Trophoblast cell (in vitro differentiated cells and primary cell): Measurements from ENCODE around the gene SLC16A2.

Experiments
- DNase-seq, 2 donors: peaks; one replicate each; pipeline ENCODE4 v3.0.0-alpha.2; 2016
- H2AFZ ChIP-seq: 2 replicates; pipeline ENCODE4 v1.6.1; 2013; ENCODE audit warnings: low read length, moderate library complexity, mild to moderate bottlenecking; ENCODE audit not compliant: insufficient read depth, poor library complexity
- H2AK5ac ChIP-seq: 2 replicates; pipeline ENCODE4 v1.6.1; 2013; ENCODE audit warnings: mild to moderate bottlenecking, low read length
- H2BK120ac ChIP-seq: 2 replicates; pipeline ENCODE4 v1.6.1; 2013; ENCODE audit warnings: low read length, mild to moderate bottlenecking, moderate library complexity; ENCODE audit not compliant: insufficient read depth, poor library complexity
- H2BK12ac ChIP-seq: 2 replicates; pipeline ENCODE4 v1.6.1; 2013; ENCODE audit warnings: mild to moderate bottlenecking, low read length, moderate library complexity
- H2BK5ac ChIP-seq: 2 replicates; pipeline ENCODE4 v1.6.1; 2013; ENCODE audit warnings: low read length, low read depth, moderate library complexity, mild to moderate bottlenecking; ENCODE audit not compliant: poor library complexity
- H3K14ac ChIP-seq: 2 replicates; pipeline ENCODE4 v1.6.1; 2013; ENCODE audit warnings: mild to moderate bottlenecking, low read length
- H3K18ac ChIP-seq: 2 replicates; pipeline ENCODE4 v1.6.1; 2013; ENCODE audit warnings: mild to moderate bottlenecking, low read length
- H3K23ac ChIP-seq: 2 replicates; pipeline ENCODE4 v1.6.1; 2013; ENCODE audit warnings: low read length
- H3K27ac ChIP-seq: 2 replicates; pipeline ENCODE4 v1.5.1; 2013; ENCODE audit warnings: low read depth, mild to moderate bottlenecking, inconsistent platforms, low read length, moderate library complexity
- H3K27me3 ChIP-seq: 2 replicates; pipeline ENCODE4 v1.6.1; 2013; ENCODE audit warnings: inconsistent platforms, mild to moderate bottlenecking, low read length, moderate library complexity; ENCODE audit not compliant: insufficient read depth
- H3K36me3 ChIP-seq, 2 experiments: 1 replicate in 1 of 2; 2 replicates in 1 of 2; pipeline ENCODE4 v1.6.1; 2013; ENCODE audit warnings: low read length in 2 of 2, mild to moderate bottlenecking in 2 of 2, moderate library complexity in 1 of 2; ENCODE audit not compliant: insufficient read depth in 2 of 2, control insufficient read depth in 1 of 2
- H3K4ac ChIP-seq: 2 replicates; pipeline ENCODE4 v1.6.1; 2013; ENCODE audit warnings: low read depth, mild to moderate bottlenecking, low read length, moderate library complexity
- H3K4me1 ChIP-seq, 2 experiments: 1 replicate in 1 of 2; 2 replicates in 1 of 2; pipeline ENCODE4 v1.6.1; 2013; ENCODE audit warnings: low read length in 2 of 2, mild to moderate bottlenecking in 2 of 2, moderate library complexity in 1 of 2; ENCODE audit not compliant: insufficient read depth in 2 of 2, control insufficient read depth in 1 of 2
- H3K4me2 ChIP-seq: 2 replicates; pipeline ENCODE4 v1.6.1; 2013; ENCODE audit warnings: inconsistent platforms, mild to moderate bottlenecking, low read length, moderate library complexity
- H3K4me3 ChIP-seq: 2 replicates; pipeline ENCODE4 v1.5.1; 2013; ENCODE audit warnings: mild to moderate bottlenecking, low read depth, low read length, inconsistent platforms
- H3K79me1 ChIP-seq: one replicate; pipeline ENCODE4 v1.6.1; 2013; ENCODE audit warnings: low read length
- H3K79me2 ChIP-seq: 2 replicates; pipeline ENCODE4 v1.6.1; 2013; ENCODE audit warnings: low read length, mild to moderate bottlenecking; ENCODE audit not compliant: control insufficient read depth, insufficient read depth, poor library complexity
- H3K9ac ChIP-seq: 2 replicates; pipeline ENCODE4 v1.6.1; 2013; ENCODE audit warnings: mild to moderate bottlenecking, low read length
- H3K9me3 ChIP-seq: 2 replicates; pipeline ENCODE4 v1.6.1; 2013; ENCODE audit warnings: low read depth, mild to moderate bottlenecking, control low read depth, inconsistent platforms, low read length; ENCODE audit not compliant: insufficient read depth
- H4K12ac ChIP-seq: 2 replicates; pipeline ENCODE4 v1.6.1; 2013; ENCODE audit warnings: low read depth, mild to moderate bottlenecking, low read length, moderate library complexity
- H4K8ac ChIP-seq: 2 replicates; pipeline ENCODE4 v1.6.1; 2013; ENCODE audit warnings: low read depth, mild to moderate bottlenecking, low read length, moderate library complexity
- H4K91ac ChIP-seq: one replicate; pipeline ENCODE4 v1.6.1; 2013; ENCODE audit warnings: low read depth, mild to moderate bottlenecking, low read length, moderate library complexity
- WGBS: extraction: QIAGEN DNeasy Blood & Tissue Kit; methylation state at CpG from one replicate; pipeline ENCODE4 v1.1.7; 2013; ENCODE audit warnings: missing lambda C conversion rate; ENCODE audit not compliant: insufficient read length, insufficient coverage; ENCODE audit errors: extremely low coverage; 5-methylcytosine and 5-hydroxymethylcytosine counted together

The SLC16A2 gene

GRCh38 chrX:74550295-74550802 lies 129.1 kb downstream of the SLC16A2 start:
- no peak overlapping the region for H2BK5ac ChIP-seq
- no CpG with 5 or more reads among the region's 24 CpGs for WGBS
- H3K27me3 ChIP-seq: no peaks in the 10 kb centered on the region
- no peak overlapping the region for H4K91ac ChIP-seq
- H4K8ac ChIP-seq: no peak overlapping the region
- H3K79me2 ChIP-seq: no peaks in the 10 kb centered on the region
- no peak overlapping the region for H3K14ac ChIP-seq
- H3K9me3 ChIP-seq: no peaks in the 10 kb centered on the region
- H2BK120ac ChIP-seq: no peak overlapping the region
- H3K23ac ChIP-seq: no peak overlapping the region
- H2AFZ ChIP-seq: no peak overlapping the region
- H3K36me3 ChIP-seq: no peaks in the 10 kb centered on the region
- H3K4me2 ChIP-seq: no peak overlapping the region
- no peak overlapping the region for H2AK5ac ChIP-seq
- no peak overlapping the region for H3K18ac ChIP-seq
- H3K9ac ChIP-seq: no peak overlapping the region
- H4K12ac ChIP-seq: no peak overlapping the region
- H3K4ac ChIP-seq: no peak overlapping the region
- H3K27ac ChIP-seq: no peak overlapping the region
- DNase-seq: peak; percentile 68 to 80
- H3K79me1 ChIP-seq: no peaks in the 10 kb centered on the region
- no peak overlapping the region for H2BK12ac ChIP-seq
- H3K4me1 ChIP-seq: no peaks in the 10 kb centered on the region
- H3K4me3 ChIP-seq: no peak overlapping the region

DNA sequence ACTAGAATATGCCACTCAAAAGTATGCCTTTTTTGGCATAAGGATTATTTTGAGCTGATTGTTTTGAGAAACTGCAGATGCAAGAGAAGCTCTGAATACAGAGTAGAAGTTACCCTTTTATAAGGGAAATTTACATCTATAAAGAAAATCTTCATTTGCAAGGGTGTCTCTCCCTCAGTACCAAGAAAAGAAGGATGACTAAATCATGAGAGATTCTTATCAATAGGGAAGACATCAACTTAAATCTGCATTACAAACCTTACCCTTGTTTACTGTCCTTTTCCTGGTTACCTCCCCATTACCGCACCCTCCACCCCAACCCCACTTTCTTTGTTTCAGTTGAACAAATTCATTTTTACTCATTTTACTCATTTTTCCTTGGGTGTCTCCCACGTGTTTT lies 130.6 kb downstream of the SLC16A2 start:
- Histone ChIP-seq H3K79me2 (no peaks in the 10 kb centered on the region), H3K27ac (no peak overlapping the region), H3K4me1 (no peaks in the 10 kb centered on the region), H2BK120ac (no peak overlapping the region), H4K91ac (no peak overlapping the region), H3K14ac (no peak overlapping the region), H3K9me3 (no peaks in the 10 kb centered on the region), H2BK5ac (no peak overlapping the region), H2AFZ (no peak overlapping the region), H4K8ac (no peak overlapping the region), H3K27me3 (no peaks in the 10 kb centered on the region), H3K9ac (no peak overlapping the region), H3K18ac (no peak overlapping the region), H3K36me3 (no peaks in the 10 kb centered on the region), H3K4me3 (no peak overlapping the region), H3K4me2 (no peak overlapping the region), H3K23ac (no peak overlapping the region), H4K12ac (no peak overlapping the region), H3K79me1 (no peaks in the 10 kb centered on the region), H2AK5ac (no peak overlapping the region), H2BK12ac (no peak overlapping the region), H3K4ac (no peak overlapping the region)
- no CpG with 5 or more reads among the region's 2 CpGs for WGBS
- no peak for DNase-seq

GRCh38 chrX:74557378-74557777 lies 136.1 kb downstream of the SLC16A2 start:
- no peak overlapping the region for H2BK120ac ChIP-seq
- no peak overlapping the region for H3K18ac ChIP-seq
- H4K12ac ChIP-seq: no peak overlapping the region
- no peak overlapping the region for H3K4me3 ChIP-seq
- no peak overlapping the region for H3K9ac ChIP-seq
- no peak overlapping the region for H3K14ac ChIP-seq
- H3K4me1 ChIP-seq: no peaks in the 10 kb centered on the region
- no peaks in the 10 kb centered on the region for H3K79me1 ChIP-seq
- H3K9me3 ChIP-seq: no peaks in the 10 kb centered on the region
- H3K36me3 ChIP-seq: no peaks in the 10 kb centered on the region
- no peak overlapping the region for H4K8ac ChIP-seq
- no peak overlapping the region for H3K4ac ChIP-seq
- no peak overlapping the region for H3K27ac ChIP-seq
- H3K23ac ChIP-seq: no peak overlapping the region
- no peak overlapping the region for H2AK5ac ChIP-seq
- H4K91ac ChIP-seq: no peak overlapping the region
- no peaks in the 10 kb centered on the region for H3K79me2 ChIP-seq
- no peaks in the 10 kb centered on the region for H3K27me3 ChIP-seq
- no peak overlapping the region for H3K4me2 ChIP-seq
- DNase-seq: no peak
- no peak overlapping the region for H2BK12ac ChIP-seq
- no peak overlapping the region for H2BK5ac ChIP-seq
- H2AFZ ChIP-seq: no peak overlapping the region
- no CpG with 5 or more reads among the region's 2 CpGs for WGBS

GRCh38 chrX:74578137-74578536 lies 156.8 kb downstream of the SLC16A2 start:
- Histone ChIP-seq H2AFZ (no peak overlapping the region), H2BK5ac (no peak overlapping the region), H2AK5ac (no peak overlapping the region), H3K9me3 (no peaks in the 10 kb centered on the region), H4K91ac (no peak overlapping the region), H3K79me1 (no peaks in the 10 kb centered on the region), H3K4me2 (no peak overlapping the region), H4K8ac (no peak overlapping the region), H3K27me3 (no peaks in the 10 kb centered on the region), H3K4ac (no peak overlapping the region), H3K18ac (no peak overlapping the region), H3K14ac (no peak overlapping the region), H3K4me1 (no peaks in the 10 kb centered on the region), H3K9ac (no peak overlapping the region), H3K4me3 (no peak overlapping the region), H3K23ac (no peak overlapping the region), H3K79me2 (no peaks in the 10 kb centered on the region), H3K36me3 (no peaks in the 10 kb centered on the region), H2BK120ac (no peak overlapping the region), H2BK12ac (no peak overlapping the region), H4K12ac (no peak overlapping the region), H3K27ac (no peak overlapping the region)
- DNase-seq: no peak
- whole genome bisulfite sequencing: no CpG with 5 or more reads among the region's 3 CpGs
